Loucy (cell line): ENCODE results near the gene RPH3AL.

Experiments used
- H2AFZ ChIP-seq: fragments of 200-600 bp; sonication (generic); 2 replicates; pipeline ENCODE4 v1.6.0; 2016; ENCODE audit warnings: antibody characterized with exemption, mild to moderate bottlenecking, low read length, moderate library complexity
- H3F3A ChIP-seq: fragments of 200-600 bp; 2 replicates; pipeline ENCODE4 v1.6.0; 2016; ENCODE audit warnings: antibody characterized with exemption, low read depth, mild to moderate bottlenecking
- H3K27me3 ChIP-seq: fragments of 200-600 bp; sonication (generic); 2 replicates; pipeline ENCODE4 v1.6.1; 2014; ENCODE audit warnings: low read length, mild to moderate bottlenecking; ENCODE audit not compliant: insufficient read depth, poor library complexity, severe bottlenecking
- H3K36me3 ChIP-seq: fragments of 200-600 bp; sonication (generic); 2 replicates; pipeline ENCODE4 v1.6.1; 2016; ENCODE audit warnings: low read length; ENCODE audit not compliant: insufficient read depth
- H3K4me1 ChIP-seq: fragments of 200-600 bp; sonication (generic); 2 replicates; pipeline ENCODE4 v1.5.1; 2014; ENCODE audit warnings: low read length, mild to moderate bottlenecking; ENCODE audit not compliant: insufficient read depth, poor library complexity, severe bottlenecking
- H3K4me2 ChIP-seq: fragments of 200-600 bp; sonication (generic); 2 replicates; pipeline ENCODE4 v1.6.0; 2014; ENCODE audit warnings: antibody characterized with exemption, low read length, low read depth, mild to moderate bottlenecking; ENCODE audit not compliant: poor library complexity, severe bottlenecking
- H3K4me3 ChIP-seq: fragments of 200-600 bp; sonication (generic); 2 replicates; pipeline ENCODE4 v1.5.1; 2014; ENCODE audit warnings: low read length, mild to moderate bottlenecking, mixed read lengths; ENCODE audit not compliant: poor library complexity, severe bottlenecking
- H3K79me2 ChIP-seq: fragments of 200-600 bp; sonication (generic); 2 replicates; pipeline ENCODE4 v1.6.1; 2014; ENCODE audit warnings: low read length; ENCODE audit not compliant: insufficient read depth
- H3K9ac ChIP-seq: fragments of 200-600 bp; sonication (generic); 2 replicates; pipeline ENCODE4 v1.6.0; 2014; ENCODE audit warnings: mild to moderate bottlenecking, low read depth, low read length, moderate library complexity; ENCODE audit not compliant: poor library complexity, severe bottlenecking
- H3K9me2 ChIP-seq: fragments of 200-600 bp; sonication (generic); replicated peaks from 2 replicates; pipeline ENCODE4 v1.6.1; 2016; ENCODE audit warnings: low read depth, low read length, mixed read lengths
- H3K9me3 ChIP-seq: fragments of 200-600 bp; sonication (generic); 2 replicates; pipeline ENCODE4 v1.6.1; 2014; ENCODE audit warnings: mild to moderate bottlenecking, antibody characterized with exemption, low read length, low read depth; ENCODE audit not compliant: insufficient read depth
- H4K20me1 ChIP-seq: fragments of 200-600 bp; sonication (generic); 2 replicates; pipeline ENCODE4 v1.6.0; 2014; ENCODE audit warnings: antibody characterized with exemption, low read length, mild to moderate bottlenecking; ENCODE audit not compliant: insufficient read depth, poor library complexity, severe bottlenecking
- EZH2phosphoT487 ChIP-seq: fragments of 200-600 bp; IDR thresholded peaks from 2 replicates; pipeline ENCODE4 v1.6.1; 2018; ENCODE audit warnings: antibody characterized with exemption, mild to moderate bottlenecking, moderate library complexity, borderline replicate concordance
- TF ChIP-seq, protein P1 (sequence below): fragments of 200-600 bp; sonication (generic); conservative IDR thresholded peaks from 2 replicates; pipeline ENCODE4 v1.5.1; 2014; ENCODE audit warnings: mild to moderate bottlenecking, antibody characterized with exemption, low read length

The RPH3AL gene

GRCh38 chr17:311119-311782 lies 41.4 kb downstream of the RPH3AL start:
- Histone ChIP-seq H3K79me2 (no peaks in the 10 kb centered on the region), H3F3A (no peaks in the 10 kb centered on the region), H3K9me3 (peaks cover 7% of the 10 kb centered on the region; the same call in 1 of the 2 replicates), H3K9me2 (no peaks in the 10 kb centered on the region), H3K9ac (no peak overlapping the region), H3K36me3 (no peaks in the 10 kb centered on the region), H2AFZ (no peak overlapping the region), H3K4me2 (no peak overlapping the region), H3K4me1 (no peaks in the 10 kb centered on the region), H4K20me1 (no peaks in the 10 kb centered on the region), H3K4me3 (no peak overlapping the region), H3K27me3 (no peaks in the 10 kb centered on the region)
- TF ChIP-seq EZH2phosphoT487: no peak
- TF ChIP-seq, protein P1, sequence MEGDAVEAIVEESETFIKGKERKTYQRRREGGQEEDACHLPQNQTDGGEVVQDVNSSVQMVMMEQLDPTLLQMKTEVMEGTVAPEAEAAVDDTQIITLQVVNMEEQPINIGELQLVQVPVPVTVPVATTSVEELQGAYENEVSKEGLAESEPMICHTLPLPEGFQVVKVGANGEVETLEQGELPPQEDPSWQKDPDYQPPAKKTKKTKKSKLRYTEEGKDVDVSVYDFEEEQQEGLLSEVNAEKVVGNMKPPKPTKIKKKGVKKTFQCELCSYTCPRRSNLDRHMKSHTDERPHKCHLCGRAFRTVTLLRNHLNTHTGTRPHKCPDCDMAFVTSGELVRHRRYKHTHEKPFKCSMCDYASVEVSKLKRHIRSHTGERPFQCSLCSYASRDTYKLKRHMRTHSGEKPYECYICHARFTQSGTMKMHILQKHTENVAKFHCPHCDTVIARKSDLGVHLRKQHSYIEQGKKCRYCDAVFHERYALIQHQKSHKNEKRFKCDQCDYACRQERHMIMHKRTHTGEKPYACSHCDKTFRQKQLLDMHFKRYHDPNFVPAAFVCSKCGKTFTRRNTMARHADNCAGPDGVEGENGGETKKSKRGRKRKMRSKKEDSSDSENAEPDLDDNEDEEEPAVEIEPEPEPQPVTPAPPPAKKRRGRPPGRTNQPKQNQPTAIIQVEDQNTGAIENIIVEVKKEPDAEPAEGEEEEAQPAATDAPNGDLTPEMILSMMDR: no peak

DNA sequence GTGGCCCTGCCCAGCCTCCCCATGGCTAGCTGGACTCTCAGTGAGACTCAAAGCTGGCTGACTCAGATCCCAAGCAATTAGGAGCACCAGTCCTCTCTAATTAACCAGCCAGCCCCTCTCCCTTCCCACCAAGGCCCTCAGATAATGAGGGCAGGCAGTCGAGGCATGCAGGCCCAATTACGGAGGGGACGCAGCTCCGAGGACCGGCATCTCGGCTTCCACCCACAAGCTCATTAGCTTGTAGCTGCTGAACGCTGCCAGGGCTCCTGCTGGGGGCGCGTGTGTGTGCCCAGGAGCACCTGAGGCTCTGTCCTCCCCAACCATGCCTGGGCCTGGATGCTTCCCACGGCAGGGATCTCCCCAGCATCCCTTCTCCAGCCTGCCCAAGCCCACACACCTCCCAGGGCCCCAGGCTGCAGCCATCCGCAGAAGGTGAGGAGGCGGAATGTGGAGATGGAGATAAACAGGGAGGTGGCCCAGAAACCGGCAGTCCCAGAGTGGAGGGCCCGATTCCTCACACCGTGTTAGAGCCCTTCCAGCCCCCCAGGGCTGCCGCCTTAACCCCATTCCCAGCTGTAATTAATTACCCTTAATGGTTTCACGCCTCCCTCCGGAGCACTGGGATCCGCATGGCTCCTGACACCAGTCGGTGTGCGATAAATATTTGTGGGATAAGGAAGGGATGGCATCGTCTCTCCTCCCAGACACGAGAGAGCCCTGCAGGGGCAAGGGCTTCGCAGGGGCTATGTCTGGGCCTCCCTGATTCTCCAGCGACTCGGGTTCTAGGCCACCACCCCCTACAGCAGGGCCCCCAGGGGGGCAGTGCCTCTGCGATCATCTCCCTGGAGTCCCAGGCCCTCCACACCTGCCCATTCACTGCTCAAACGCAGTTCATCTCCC lies 42.2 kb downstream of the RPH3AL start:
- Histone ChIP-seq H3K79me2 (no peaks in the 10 kb centered on the region), H3K4me1 (no peaks in the 10 kb centered on the region), H3F3A (no peaks in the 10 kb centered on the region), H3K9me3 (peaks cover 3% of the 10 kb centered on the region; the same call in 1 of the 2 replicates), H2AFZ (no peak overlapping the region), H3K9ac (no peak overlapping the region), H3K4me2 (no peak overlapping the region), H3K9me2 (no peaks in the 10 kb centered on the region), H3K27me3 (no peaks in the 10 kb centered on the region), H3K36me3 (no peaks in the 10 kb centered on the region), H3K4me3 (no peak overlapping the region), H4K20me1 (no peaks in the 10 kb centered on the region)
- TF ChIP-seq, protein P1: no peak
- no peak for TF ChIP-seq EZH2phosphoT487

DNA sequence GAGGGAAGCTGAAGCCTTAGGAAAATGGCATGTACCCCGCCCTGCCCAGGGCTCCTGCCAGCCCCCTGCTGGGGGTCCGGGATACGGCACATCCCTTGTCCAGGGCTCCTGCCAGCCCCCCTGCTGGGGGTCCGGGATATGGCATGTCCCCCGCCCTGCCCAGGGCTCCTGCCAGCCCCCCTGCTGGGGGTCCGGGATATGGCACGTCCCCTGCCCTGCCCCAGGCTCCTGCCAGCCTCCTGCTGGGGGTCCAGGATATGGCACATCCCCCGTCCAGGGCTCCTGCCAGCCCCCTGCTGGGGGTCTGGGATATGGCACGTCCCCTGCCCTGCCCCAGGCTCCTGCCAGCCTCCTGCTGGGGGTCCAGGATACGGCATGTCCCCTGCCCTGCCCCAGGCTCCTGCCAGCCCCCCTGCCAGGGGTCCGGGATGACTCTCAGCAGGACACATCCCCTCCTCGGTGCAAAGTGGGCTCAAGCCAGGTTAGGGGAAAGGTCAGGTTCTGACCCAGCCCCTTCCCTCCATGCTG lies 43.2 kb downstream of the RPH3AL start:
- Histone ChIP-seq H3K36me3 (no peaks in the 10 kb centered on the region), H3K4me1 (no peaks in the 10 kb centered on the region), H3K9ac (no peak overlapping the region), H2AFZ (no peak overlapping the region), H3K4me2 (no peak overlapping the region), H3K4me3 (no peak overlapping the region), H3K27me3 (no peaks in the 10 kb centered on the region), H4K20me1 (no peaks in the 10 kb centered on the region), H3K79me2 (no peaks in the 10 kb centered on the region), H3K9me3 (no peaks in the 10 kb centered on the region), H3K9me2 (no peaks in the 10 kb centered on the region), H3F3A (no peaks in the 10 kb centered on the region)
- TF ChIP-seq, protein P1: peak; percentile 91
- TF ChIP-seq EZH2phosphoT487: no peak
